WERI-Rb-1 (cell line): ENCODE data around the gene BCKDK.

Experiments used
- DNase-seq: peaks from one replicate; pipeline ENCODE4 v3.0.0-alpha.2; 2020
- H3K27ac ChIP-seq: fragments of 250-450 bp; sonication (Bioruptor Pico); 2 replicates; pipeline ENCODE4 v1.5.1; 2020; ENCODE audit warnings: mild to moderate bottlenecking, moderate library complexity
- H3K27me3 ChIP-seq: fragments of 250-450 bp; sonication (Bioruptor Pico); 2 replicates; pipeline ENCODE4 v1.5.1; 2021; ENCODE audit warnings: mild to moderate bottlenecking, low read depth, moderate library complexity; ENCODE audit not compliant: insufficient read depth, severe bottlenecking
- H3K36me3 ChIP-seq: fragments of 250-450 bp; sonication (Bioruptor Pico); 2 replicates; pipeline ENCODE4 v1.5.1; 2020; ENCODE audit warnings: mild to moderate bottlenecking, moderate library complexity
- H3K4me3 ChIP-seq: 2 replicates; pipeline ENCODE4 v1.5.1; 2011; ENCODE audit warnings: low read depth, mild to moderate bottlenecking, control low read depth, low read length
- H3K9me3 ChIP-seq: fragments of 250-450 bp; sonication (Bioruptor Pico); 2 replicates; pipeline ENCODE4 v1.5.1; 2021; ENCODE audit warnings: mild to moderate bottlenecking, moderate library complexity; ENCODE audit not compliant: severe bottlenecking
- TF ChIP-seq, protein P1 (sequence below): IDR thresholded peaks from 2 replicates; pipeline ENCODE4 v1.5.1; 2011; ENCODE audit warnings: low read depth, mild to moderate bottlenecking, control low read depth, inconsistent platforms, low read length

Gene BCKDK

DNA sequence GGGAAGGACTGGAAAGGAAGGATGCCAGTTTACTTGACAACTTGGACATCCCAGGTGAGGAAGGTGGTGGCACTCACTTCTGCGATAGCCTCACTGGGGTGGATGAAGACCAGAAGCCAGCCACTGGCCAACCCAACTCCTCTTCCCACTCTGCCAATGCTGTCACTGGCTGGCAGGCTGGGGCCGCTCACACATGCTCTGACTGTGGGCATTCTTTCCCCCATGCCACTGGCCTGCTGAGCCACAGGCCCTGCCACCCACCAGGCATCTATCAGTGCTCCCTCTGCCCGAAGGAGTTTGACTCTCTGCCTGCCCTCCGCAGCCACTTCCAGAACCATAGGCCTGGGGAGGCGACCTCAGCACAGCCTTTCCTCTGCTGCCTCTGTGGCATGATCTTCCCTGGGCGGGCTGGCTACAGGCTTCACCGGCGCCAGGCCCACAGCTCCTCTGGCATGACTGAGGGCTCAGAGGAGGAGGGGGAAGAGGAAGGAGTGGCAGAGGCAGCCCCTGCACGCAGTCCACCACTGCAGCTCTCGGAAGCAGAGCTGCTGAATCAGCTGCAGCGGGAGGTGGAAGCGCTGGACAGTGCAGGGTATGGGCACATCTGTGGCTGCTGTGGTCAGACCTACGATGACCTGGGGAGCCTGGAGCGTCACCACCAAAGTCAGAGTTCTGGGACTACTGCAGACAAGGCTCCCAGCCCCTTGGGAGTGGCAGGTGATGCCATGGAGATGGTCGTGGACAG, 29.4 kb upstream of the BCKDK start:
- H3K36me3 ChIP-seq = peaks cover 65% of the 10 kb centered on the region
- no peaks in the 10 kb centered on the region for H3K9me3 ChIP-seq
- no peak for DNase-seq
- no peak overlapping the region for H3K4me3 ChIP-seq
- H3K27ac ChIP-seq = no peak overlapping the region
- H3K27me3 ChIP-seq = no peaks in the 10 kb centered on the region
- TF ChIP-seq, protein P1, sequence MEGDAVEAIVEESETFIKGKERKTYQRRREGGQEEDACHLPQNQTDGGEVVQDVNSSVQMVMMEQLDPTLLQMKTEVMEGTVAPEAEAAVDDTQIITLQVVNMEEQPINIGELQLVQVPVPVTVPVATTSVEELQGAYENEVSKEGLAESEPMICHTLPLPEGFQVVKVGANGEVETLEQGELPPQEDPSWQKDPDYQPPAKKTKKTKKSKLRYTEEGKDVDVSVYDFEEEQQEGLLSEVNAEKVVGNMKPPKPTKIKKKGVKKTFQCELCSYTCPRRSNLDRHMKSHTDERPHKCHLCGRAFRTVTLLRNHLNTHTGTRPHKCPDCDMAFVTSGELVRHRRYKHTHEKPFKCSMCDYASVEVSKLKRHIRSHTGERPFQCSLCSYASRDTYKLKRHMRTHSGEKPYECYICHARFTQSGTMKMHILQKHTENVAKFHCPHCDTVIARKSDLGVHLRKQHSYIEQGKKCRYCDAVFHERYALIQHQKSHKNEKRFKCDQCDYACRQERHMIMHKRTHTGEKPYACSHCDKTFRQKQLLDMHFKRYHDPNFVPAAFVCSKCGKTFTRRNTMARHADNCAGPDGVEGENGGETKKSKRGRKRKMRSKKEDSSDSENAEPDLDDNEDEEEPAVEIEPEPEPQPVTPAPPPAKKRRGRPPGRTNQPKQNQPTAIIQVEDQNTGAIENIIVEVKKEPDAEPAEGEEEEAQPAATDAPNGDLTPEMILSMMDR = no peak

DNA sequence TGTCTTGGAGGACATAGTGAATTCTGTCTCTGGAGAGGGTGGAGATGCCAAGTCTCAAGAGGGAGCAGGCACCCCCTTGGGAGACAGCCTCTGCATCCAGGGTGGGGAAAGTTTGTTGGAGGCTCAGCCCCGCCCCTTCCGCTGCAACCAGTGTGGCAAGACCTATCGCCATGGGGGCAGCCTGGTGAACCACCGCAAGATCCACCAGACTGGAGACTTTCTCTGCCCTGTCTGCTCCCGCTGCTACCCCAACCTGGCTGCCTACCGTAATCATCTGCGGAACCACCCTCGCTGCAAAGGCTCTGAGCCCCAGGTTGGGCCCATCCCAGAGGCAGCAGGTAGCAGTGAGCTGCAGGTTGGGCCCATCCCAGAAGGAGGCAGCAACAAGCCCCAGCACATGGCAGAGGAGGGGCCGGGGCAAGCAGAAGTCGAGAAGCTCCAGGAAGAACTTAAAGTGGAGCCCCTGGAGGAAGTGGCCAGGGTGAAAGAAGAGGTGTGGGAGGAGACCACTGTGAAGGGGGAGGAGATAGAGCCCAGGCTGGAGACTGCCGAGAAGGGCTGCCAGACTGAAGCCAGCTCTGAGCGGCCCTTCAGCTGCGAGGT, 28.7 kb upstream of the BCKDK start:
- no peaks in the 10 kb centered on the region for H3K9me3 ChIP-seq
- H3K27ac ChIP-seq = no peak overlapping the region
- H3K36me3 ChIP-seq = peaks cover 72% of the 10 kb centered on the region
- no peaks in the 10 kb centered on the region for H3K27me3 ChIP-seq
- DNase-seq = no peak
- TF ChIP-seq, protein P1 = no peak
- H3K4me3 ChIP-seq = no peak overlapping the region

DNA sequence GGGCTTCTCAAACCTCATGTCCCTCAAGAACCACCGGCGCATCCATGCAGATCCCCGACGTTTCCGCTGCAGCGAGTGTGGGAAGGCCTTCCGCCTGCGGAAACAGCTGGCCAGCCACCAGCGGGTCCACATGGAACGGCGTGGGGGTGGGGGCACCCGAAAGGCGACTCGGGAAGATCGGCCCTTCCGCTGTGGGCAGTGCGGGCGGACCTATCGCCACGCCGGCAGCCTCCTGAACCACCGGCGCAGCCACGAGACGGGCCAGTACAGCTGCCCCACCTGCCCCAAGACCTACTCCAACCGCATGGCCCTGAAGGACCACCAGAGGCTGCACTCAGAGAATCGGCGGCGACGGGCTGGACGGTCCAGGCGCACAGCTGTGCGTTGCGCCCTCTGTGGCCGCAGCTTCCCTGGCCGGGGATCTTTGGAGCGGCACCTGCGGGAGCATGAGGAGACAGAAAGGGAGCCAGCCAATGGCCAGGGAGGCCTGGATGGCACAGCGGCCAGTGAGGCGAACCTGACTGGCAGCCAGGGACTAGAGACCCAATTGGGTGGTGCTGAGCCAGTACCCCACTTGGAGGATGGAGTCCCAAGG, 28.1 kb upstream of the BCKDK start:
- H3K9me3 ChIP-seq = no peaks in the 10 kb centered on the region
- no peak for DNase-seq
- H3K36me3 ChIP-seq = peaks cover 76% of the 10 kb centered on the region
- TF ChIP-seq, protein P1 = no peak
- H3K27me3 ChIP-seq = no peaks in the 10 kb centered on the region
- no peak overlapping the region for H3K4me3 ChIP-seq
- no peak overlapping the region for H3K27ac ChIP-seq

DNA sequence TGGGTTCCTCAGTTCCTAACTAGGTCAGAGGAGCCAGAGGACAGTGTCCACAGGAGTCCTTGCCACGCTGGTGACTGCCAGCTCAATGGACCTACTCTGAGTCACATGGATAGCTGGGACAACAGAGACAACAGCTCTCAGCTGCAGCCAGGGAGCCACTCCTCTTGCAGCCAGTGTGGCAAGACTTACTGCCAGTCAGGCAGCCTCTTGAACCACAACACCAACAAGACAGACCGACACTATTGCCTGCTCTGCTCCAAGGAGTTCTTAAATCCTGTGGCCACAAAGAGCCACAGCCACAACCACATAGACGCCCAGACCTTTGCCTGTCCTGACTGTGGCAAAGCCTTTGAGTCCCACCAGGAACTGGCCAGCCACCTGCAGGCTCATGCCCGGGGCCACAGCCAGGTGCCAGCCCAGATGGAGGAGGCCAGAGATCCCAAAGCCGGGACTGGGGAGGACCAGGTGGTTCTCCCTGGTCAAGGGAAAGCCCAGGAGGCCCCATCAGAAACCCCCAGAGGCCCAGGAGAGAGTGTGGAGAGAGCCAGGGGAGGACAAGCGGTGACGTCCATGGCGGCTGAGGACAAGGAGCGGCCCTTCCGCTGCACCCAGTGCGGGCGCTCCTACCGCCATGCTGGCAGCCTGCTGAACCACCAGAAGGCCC, 27.3 kb upstream of the BCKDK start:
- Histone ChIP-seq H3K36me3 (peaks cover 75% of the 10 kb centered on the region), H3K9me3 (no peaks in the 10 kb centered on the region), H3K27me3 (no peaks in the 10 kb centered on the region), H3K27ac (no peak overlapping the region), H3K4me3 (no peak overlapping the region)
- TF ChIP-seq, protein P1 = no peak
- DNase-seq = no peak

DNA sequence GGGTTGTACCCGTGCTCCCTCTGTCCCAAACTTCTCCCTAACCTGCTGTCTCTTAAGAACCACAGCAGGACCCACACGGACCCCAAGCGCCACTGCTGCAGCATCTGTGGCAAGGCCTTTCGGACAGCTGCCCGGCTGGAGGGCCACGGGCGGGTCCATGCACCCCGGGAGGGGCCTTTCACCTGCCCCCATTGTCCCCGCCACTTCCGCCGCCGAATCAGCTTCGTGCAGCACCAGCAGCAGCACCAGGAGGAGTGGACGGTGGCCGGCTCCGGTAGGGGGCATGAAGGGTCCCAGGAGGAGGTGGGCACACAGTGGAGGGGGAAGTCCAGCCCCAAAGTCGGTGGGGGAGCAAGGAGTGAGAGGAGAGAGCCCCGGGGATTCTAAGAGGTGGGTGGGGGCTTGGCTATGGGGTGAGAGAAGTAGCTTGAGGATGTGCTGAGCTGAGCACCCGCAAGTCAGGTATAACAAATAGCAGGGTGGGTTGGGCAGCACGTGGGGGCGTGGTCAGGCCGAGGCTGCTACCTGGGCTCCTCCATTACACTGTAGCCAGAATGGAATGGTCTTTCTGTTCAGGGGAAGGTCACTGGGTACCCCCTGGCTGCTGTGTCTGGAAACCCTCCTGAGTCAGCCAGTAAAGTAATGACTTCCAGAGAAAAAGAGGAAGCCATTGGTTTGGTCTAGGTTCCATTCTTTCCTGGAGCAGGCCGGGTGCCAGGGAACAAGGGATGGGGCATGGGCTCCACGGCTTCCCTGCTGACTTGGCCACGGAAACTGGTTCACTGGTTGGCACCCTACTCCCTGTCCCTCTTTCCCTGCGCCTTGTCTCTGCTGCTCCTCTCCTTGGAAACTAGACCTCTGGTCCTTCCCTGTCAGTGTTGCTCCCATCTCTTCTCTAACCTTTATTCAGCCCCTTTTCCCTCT, 26.5 kb upstream of the BCKDK start:
- H3K9me3 ChIP-seq = no peaks in the 10 kb centered on the region
- peaks cover 67% of the 10 kb centered on the region for H3K36me3 ChIP-seq
- DNase-seq = no peak
- TF ChIP-seq, protein P1 = no peak
- H3K4me3 ChIP-seq = no peak overlapping the region
- no peak overlapping the region for H3K27ac ChIP-seq
- H3K27me3 ChIP-seq = no peaks in the 10 kb centered on the region
